Common myeloid progenitor, CD34-positive (primary cell): Measurements from ENCODE around the gene PRSS33.

Source experiments
- CTCF ChIA-PET: fragments of 350-600 bp; sonication (Branson Sonifier 250); formaldehyde crosslinking; loops from one replicate; lab custom pipeline; 2021; ENCODE audit warnings: antibody characterized with exemption; lab: Charles Lee
- POLR2A ChIA-PET: fragments of 350-600 bp; sonication (Branson Sonifier 250); formaldehyde crosslinking; loops from one replicate; lab custom pipeline; 2021; ENCODE audit warnings: antibody characterized with exemption; lab: Charles Lee
- DNase-seq, 3 donors: peaks; one replicate each; pipeline versions ENCODE4 v3.0.0 to v3.0.0-alpha.2; 2013
- H3K27ac ChIP-seq, 2 experiments: 1 replicate in 1 of 2; 2 replicates in 1 of 2; pipeline ENCODE4 v1.7.0; 2013; ENCODE audit warnings: inconsistent platforms in 2 of 2, low read length in 2 of 2, mild to moderate bottlenecking in 2 of 2, low read depth in 1 of 2, moderate library complexity in 1 of 2; ENCODE audit not compliant: severe bottlenecking in 2 of 2, insufficient read depth in 1 of 2, poor library complexity in 1 of 2
- H3K27me3 ChIP-seq, 5 experiments: replicated peaks in 2 of 5; 1 replicate in 3 of 5; 2 replicates in 2 of 5; pipeline versions ENCODE4 v1.6.1 to v1.7.0; 2013; ENCODE audit warnings: low read length in 4 of 5, mild to moderate bottlenecking in 2 of 5, moderate library complexity in 2 of 5, inconsistent platforms in 1 of 5; ENCODE audit not compliant: insufficient read depth in 5 of 5, control insufficient read depth in 4 of 5
- H3K36me3 ChIP-seq, 4 experiments: 1 replicate in 2 of 4; 2 replicates in 2 of 4; pipeline versions ENCODE4 v1.6.1 to v1.7.0; 2013; ENCODE audit warnings: low read length in 3 of 4, control low read depth in 1 of 4, mild to moderate bottlenecking in 1 of 4; ENCODE audit not compliant: control insufficient read depth in 4 of 4, insufficient read depth in 4 of 4
- H3K4me1 ChIP-seq, 4 experiments: 1 replicate in 3 of 4; 2 replicates in 1 of 4; pipeline versions ENCODE4 v1.6.1 to v1.7.1; 2013; ENCODE audit warnings: low read length in 3 of 4, mild to moderate bottlenecking in 3 of 4, control low read depth in 1 of 4, inconsistent platforms in 1 of 4, moderate library complexity in 1 of 4; ENCODE audit not compliant: control insufficient read depth in 4 of 4, insufficient read depth in 4 of 4; ENCODE audit errors: control extremely low read depth in 1 of 4
- H3K4me3 ChIP-seq, 7 experiments: 1 replicate in 4 of 7; 2 replicates in 3 of 7; pipeline versions ENCODE4 v1.5.1 to v1.7.0; 2013; ENCODE audit warnings: mild to moderate bottlenecking in 7 of 7, low read length in 6 of 7, moderate library complexity in 6 of 7, inconsistent platforms in 2 of 7, low read depth in 2 of 7, control low read depth in 1 of 7; ENCODE audit not compliant: insufficient read depth in 4 of 7, control insufficient read depth in 1 of 7; ENCODE audit errors: extremely low read depth in 1 of 7
- H3K9me3 ChIP-seq, 5 experiments: 1 replicate in 4 of 5; 2 replicates in 1 of 5; pipeline versions ENCODE4 v1.6.1 to v1.7.1; 2013; ENCODE audit warnings: low read length in 4 of 5, mild to moderate bottlenecking in 2 of 5, inconsistent platforms in 1 of 5, low read depth in 1 of 5, moderate library complexity in 1 of 5; ENCODE audit not compliant: control insufficient read depth in 4 of 5, insufficient read depth in 2 of 5; ENCODE audit errors: control extremely low read depth in 1 of 5
- whole genome bisulfite sequencing: methylation state at CpG from one replicate; pipeline ENCODE4 v1.1.5; 2013; ENCODE audit not compliant: insufficient coverage; 5-methylcytosine and 5-hydroxymethylcytosine counted together

PRSS33 gene

DNA sequence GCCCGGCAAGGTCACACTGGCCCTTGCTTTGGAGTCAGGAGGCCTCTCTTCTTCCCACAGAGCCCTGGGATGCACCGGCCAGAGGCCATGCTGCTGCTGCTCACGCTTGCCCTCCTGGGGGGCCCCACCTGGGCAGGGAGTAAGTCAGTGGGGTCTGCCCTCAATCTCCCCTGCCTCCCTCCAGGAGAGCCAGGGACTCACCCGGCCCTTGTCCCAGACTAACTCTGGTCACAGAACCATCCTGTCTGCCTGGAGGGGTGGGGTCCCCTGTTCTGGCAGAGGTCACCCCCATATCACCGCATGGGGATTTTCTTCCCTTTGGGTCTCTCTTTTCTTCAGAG, 43.0 kb upstream of the PRSS33 start:
- POLR2A ChIA-PET = no interaction called here
- peak overlapping the region in 4 of 7 experiments; percentile 28 to 61 (median 40) for H3K4me3 ChIP-seq
- no peaks in the 10 kb centered on the region for H3K9me3 ChIP-seq
- peaks cover 0 to 20% (median 16%) of the 10 kb centered on the region in 4 experiments for H3K4me1 ChIP-seq
- H3K27ac ChIP-seq = no peak overlapping the region
- H3K27me3 ChIP-seq = no peaks in the 10 kb centered on the region
- WGBS = 75% methylated on average over 4 of the region's 5 CpGs
- no peak for DNase-seq
- H3K36me3 ChIP-seq = no peaks in the 10 kb centered on the region
- CTCF ChIA-PET = interaction anchor here (1.0 to 2.8 kb wide), 3 partner anchors 8 to 77 kb away, joined by 3 to 10 read pairs (median 3); no protein-coding TSS in a partner anchor

DNA sequence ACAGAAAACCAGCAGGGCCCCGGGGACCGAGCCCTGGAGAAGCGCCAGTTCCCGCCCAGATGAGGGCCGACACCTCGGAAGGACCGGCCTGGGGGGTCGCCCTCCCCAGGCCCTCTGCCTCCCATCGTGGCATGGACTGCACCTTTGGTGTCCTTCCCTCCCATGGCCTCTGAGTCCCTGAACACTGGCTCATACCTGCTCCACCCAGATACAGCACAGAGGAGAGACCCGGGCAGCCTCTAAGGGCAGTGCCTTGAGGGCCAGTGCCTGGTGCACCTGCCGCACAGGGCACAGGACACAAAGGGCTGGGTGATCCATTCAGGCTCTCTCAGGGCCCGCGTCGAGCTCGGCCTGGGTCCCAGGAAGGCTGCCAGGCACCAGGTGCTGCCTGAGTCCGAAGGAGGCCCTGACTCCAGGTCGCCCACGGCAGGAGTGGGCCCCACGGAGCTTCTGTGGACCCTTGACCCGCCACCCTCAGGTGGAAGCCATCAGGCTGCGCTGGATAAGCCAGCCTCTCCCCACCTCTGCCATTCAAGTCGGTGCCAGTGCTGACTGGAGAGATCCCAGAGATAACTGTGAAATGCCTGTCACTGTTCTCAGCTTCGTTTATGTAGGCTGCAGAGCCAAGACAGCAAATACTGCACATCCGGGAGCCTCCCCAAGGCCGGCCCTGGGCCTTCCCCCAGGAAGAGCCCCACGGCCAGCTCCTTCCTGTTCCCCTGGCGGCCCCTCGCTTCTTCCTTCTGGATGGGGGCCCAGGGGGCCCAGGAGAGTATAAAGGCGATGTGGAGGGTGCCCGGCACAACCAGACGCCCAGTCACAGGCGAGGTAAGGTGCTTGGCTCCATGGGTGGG, 42.4 kb upstream of the PRSS33 start, which contains the start of gene ZG16B:
Gene ZG16B, plus strand, starts transcription at position 803 of the 854 bp plus-strand sequence. CDS start 139 bp downstream, outside the sequence.
- Histone ChIP-seq H3K27ac (no peak within 1 kb of the TSS), H3K27me3 (no peaks in the 10 kb centered on the region), H3K36me3 (no peaks in the 10 kb centered on the region), H3K4me1 (peaks cover 0 to 20% (median 16%) of the 10 kb centered on the region in 4 experiments), H3K4me3 (peak within 1 kb of the TSS in 4 of 7 experiments; percentile 28 to 61 (median 40)), H3K9me3 (no peaks in the 10 kb centered on the region)
- POLR2A ChIA-PET = no interaction called here
- peak; percentile 10 to 55 (median 47) for DNase-seq
- CTCF ChIA-PET = interaction anchor here (1.0 to 2.8 kb wide), 3 partner anchors 9 to 78 kb away, joined by 3 to 10 read pairs (median 3); no protein-coding TSS in a partner anchor
- WGBS = 45% methylated on average over 28 of the region's 32 CpGs

DNA sequence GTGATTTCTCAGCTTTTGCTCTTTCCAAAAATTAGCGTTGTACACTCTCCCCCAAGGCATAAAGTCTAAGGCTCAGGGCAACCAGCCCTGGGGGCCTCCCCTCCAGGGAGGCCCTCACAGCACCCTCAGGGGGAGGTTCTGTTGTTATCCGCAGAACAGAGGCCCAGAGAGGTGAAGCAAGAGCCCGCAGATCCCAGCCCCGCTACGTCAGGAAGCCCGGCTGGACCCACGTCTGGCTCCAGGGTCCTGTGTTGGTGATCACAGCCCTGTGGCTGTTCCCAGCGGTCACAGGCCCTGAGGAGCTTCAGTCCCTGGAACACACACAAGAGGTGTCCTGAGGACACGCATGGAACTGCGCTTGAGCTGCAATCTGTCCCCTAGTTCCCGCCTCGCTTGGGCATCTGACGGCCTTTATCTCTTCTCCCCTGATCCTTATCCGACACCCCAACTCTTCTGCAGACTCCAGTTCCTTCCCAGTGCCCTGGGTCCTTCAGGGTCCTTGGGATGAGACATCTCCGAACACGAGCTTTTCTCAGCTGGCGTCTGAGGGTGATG, 41.6 kb upstream of the PRSS33 start:
- no peaks in the 10 kb centered on the region for H3K36me3 ChIP-seq
- no peaks in the 10 kb centered on the region for H3K9me3 ChIP-seq
- H3K4me3 ChIP-seq = no peak overlapping the region
- 97% methylated on average over 16 of the region's 17 CpGs for WGBS
- POLR2A ChIA-PET = no interaction called here
- no peaks in the 10 kb centered on the region for H3K27me3 ChIP-seq
- DNase-seq = no peak
- H3K27ac ChIP-seq = no peak overlapping the region
- peaks cover 0 to 20% (median 16%) of the 10 kb centered on the region in 4 experiments for H3K4me1 ChIP-seq
- CTCF ChIA-PET = interaction anchor here (0.6 to 2.8 kb wide), 3 partner anchors 10 to 79 kb away, joined by 3 to 10 read pairs (median 3); no protein-coding TSS in a partner anchor

DNA sequence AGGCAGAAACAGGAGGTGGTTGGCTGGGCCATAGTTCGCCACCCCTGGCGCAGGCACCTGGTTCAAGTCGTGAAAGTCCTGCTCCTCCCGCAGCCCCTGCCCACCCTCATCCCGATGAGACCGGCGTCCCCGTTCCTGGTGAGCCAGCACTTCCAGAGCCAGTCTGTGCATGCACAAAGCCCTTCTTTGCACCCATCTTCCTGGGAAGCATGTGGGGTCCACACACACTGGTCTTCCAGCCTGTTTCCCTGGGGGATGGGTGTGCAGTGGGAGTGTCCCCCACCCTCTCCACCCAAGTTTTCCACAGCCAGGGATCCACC, 41.1 kb upstream of the PRSS33 start:
- Histone ChIP-seq H3K27ac (no peak overlapping the region), H3K27me3 (no peaks in the 10 kb centered on the region), H3K4me3 (no peak overlapping the region), H3K36me3 (no peaks in the 10 kb centered on the region), H3K4me1 (peaks cover 0 to 20% (median 16%) of the 10 kb centered on the region in 4 experiments), H3K9me3 (no peaks in the 10 kb centered on the region)
- WGBS = 98% methylated on average over 7 of the region's 8 CpGs
- no peak for DNase-seq
- ChIA-PET POLR2A (no interaction called here), CTCF (interaction anchor here (2.8 kb wide), 1 partner anchor 10 kb away, joined by 10 read pairs; no protein-coding TSS in a partner anchor)

DNA sequence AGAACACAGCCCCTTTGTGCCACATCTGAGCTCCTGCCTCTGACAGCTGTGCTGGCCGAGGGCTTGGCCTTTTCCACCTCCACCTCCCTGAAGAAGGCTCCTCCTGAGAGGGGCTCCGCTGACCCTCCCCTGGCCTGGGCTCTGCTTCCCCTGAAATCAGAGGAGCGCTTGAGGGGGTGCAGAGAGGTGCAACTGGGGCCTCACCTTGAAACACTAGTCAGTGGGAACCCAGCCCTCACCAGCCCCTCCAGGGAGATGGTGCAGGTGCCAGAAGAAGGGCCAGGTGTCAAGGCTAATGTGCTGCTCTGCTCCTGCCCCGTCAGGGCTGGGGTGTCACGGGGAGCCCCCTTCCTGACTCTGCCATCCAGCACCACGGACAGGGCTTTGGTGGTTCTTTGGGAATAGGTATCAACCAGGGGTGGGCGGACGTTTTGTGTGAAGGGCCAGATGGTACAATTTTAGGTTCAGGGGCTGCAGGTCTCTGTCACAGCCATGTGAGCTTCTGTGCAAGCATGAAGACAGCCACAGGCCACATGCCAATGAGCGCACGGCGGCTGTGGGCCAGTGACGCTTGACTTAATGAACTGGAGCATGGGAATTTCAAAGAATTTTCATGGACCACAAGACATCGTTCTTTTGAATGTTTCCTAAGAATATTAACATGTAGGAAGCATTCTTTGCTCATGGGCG, 40.6 kb upstream of the PRSS33 start:
- Histone ChIP-seq H3K4me1 (peaks cover 0 to 20% (median 16%) of the 10 kb centered on the region in 4 experiments), H3K4me3 (no peak overlapping the region), H3K36me3 (no peaks in the 10 kb centered on the region), H3K27me3 (no peaks in the 10 kb centered on the region), H3K27ac (no peak overlapping the region), H3K9me3 (no peaks in the 10 kb centered on the region)
- ChIA-PET POLR2A (no interaction called here), CTCF (interaction anchor here (0.5 to 2.8 kb wide), 2 partner anchors 11 to 45 kb away, joined by 3 to 10 read pairs; no protein-coding TSS in a partner anchor)
- 95% methylated on average over 14 of the region's 14 CpGs for WGBS
- DNase-seq = no peak

DNA sequence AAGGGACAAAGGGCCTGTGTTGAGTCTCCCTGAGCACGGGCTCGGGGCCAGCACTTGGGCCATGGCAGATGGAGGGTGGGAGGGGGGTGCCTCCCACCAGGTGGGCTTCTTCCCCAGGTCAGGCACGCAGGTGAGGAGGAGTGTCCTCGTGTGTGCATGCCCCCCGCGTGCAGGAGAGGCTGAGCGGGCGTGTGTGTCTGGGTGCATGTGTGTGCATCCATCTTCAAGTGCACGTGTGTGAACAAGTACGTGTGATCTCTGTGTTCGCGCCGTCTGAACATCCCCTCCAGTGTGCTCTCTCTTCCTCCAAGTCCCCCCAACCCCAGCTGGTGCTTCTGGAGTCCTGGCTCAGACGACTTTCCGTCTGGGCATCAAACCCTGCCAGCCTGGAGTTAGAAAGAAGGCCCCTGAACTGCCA, 40.0 kb upstream of the PRSS33 start:
- 98% methylated on average over 14 of the region's 15 CpGs for WGBS
- no peak overlapping the region for H3K4me3 ChIP-seq
- no peaks in the 10 kb centered on the region for H3K9me3 ChIP-seq
- peaks cover 0 to 20% (median 16%) of the 10 kb centered on the region in 4 experiments for H3K4me1 ChIP-seq
- CTCF ChIA-PET = interaction anchor here (2.8 kb wide), 1 partner anchor 11 kb away, joined by 10 read pairs; no protein-coding TSS in a partner anchor
- H3K36me3 ChIP-seq = no peaks in the 10 kb centered on the region
- POLR2A ChIA-PET = no interaction called here
- no peaks in the 10 kb centered on the region for H3K27me3 ChIP-seq
- no peak overlapping the region for H3K27ac ChIP-seq
- DNase-seq = no peak
